CD4-positive, alpha-beta T cell treated with Interleukin-4 for 1 hour (primary cell): Measurements from ENCODE around the gene PXMP2.
"Not testable (repeated sequence)": the region's sequence is repeated elsewhere in the genome, so short reads cannot be mapped to it uniquely, and the experiment has no call there.

Experiments used
- DNase-seq, 2 donors: peaks; one replicate each; pipeline ENCODE4 v3.0.0-alpha.2; 2020 to 2022

PXMP2 gene

GRCh38 chr12:132724506-132725241, 37.3 kb downstream of the PXMP2 start:
- DNase-seq, result no peak

GRCh38 chr12:132726386-132726785, 39.0 kb downstream of the PXMP2 start:
- no peak for DNase-seq

- DNase-seq, result no peak
These were observed 39.9 kb downstream of the PXMP2 start for GRCh38 chr12:132727091-132727794.

- DNase-seq, result no peak
These were observed 41.1 kb downstream of the PXMP2 start for GRCh38 chr12:132728502-132728901.

GRCh38 chr12:132729541-132730320, 42.3 kb downstream of the PXMP2 start:
- DNase-seq, result no peak

GRCh38 chr12:132730353-132730752, 43.0 kb downstream of the PXMP2 start:
- no peak for DNase-seq

GRCh38 chr12:132731574-132731973, 44.2 kb downstream of the PXMP2 start:
- no peak for DNase-seq

GRCh38 chr12:132734206-132734605, 46.8 kb downstream of the PXMP2 start:
- DNase-seq, result no peak

- no peak for DNase-seq
These were observed 48.1 kb downstream of the PXMP2 start for GRCh38 chr12:132735496-132735895.

GRCh38 chr12:132736378-132736777, 49.0 kb downstream of the PXMP2 start:
- no peak for DNase-seq

- no peak for DNase-seq
These were observed 49.5 kb downstream of the PXMP2 start for GRCh38 chr12:132736913-132737312.

- no peak for DNase-seq
These were observed 52.4 kb downstream of the PXMP2 start for GRCh38 chr12:132739600-132740312.

- DNase-seq, result no peak
These were observed 52.9 kb downstream of the PXMP2 start for GRCh38 chr12:132740313-132740646.

- no peak for DNase-seq
These were observed 53.3 kb downstream of the PXMP2 start for GRCh38 chr12:132740652-132741051.

- no peak for DNase-seq
These were observed 54.2 kb downstream of the PXMP2 start for GRCh38 chr12:132741620-132742019.

- DNase-seq, result no peak
These were observed 56.4 kb downstream of the PXMP2 start for GRCh38 chr12:132743831-132744230.

GRCh38 chr12:132746613-132747012, 59.2 kb downstream of the PXMP2 start:
- no peak for DNase-seq

- DNase-seq, result no peak
These were observed 60.0 kb downstream of the PXMP2 start for GRCh38 chr12:132747395-132747794.

- DNase-seq, result no peak
These were observed 60.5 kb downstream of the PXMP2 start for GRCh38 chr12:132747896-132748295.

- no peak for DNase-seq
These were observed 60.9 kb downstream of the PXMP2 start for GRCh38 chr12:132748319-132748718.

- DNase-seq, result not testable (repeated sequence)
These were observed 66.3 kb downstream of the PXMP2 start for GRCh38 chr12:132753670-132754069.

- no peak for DNase-seq
These were observed 67.0 kb downstream of the PXMP2 start for GRCh38 chr12:132754160-132754932.
